Glomerular visceral epithelial cell (primary cell): Measurements from ENCODE around the gene SMG5.
"Not testable (repeated sequence)": the region's sequence is repeated elsewhere in the genome, so short reads cannot be mapped to it uniquely, and the experiment has no call there.

Experiments
- DNase-seq: peaks from one replicate; pipeline ENCODE4 v3.0.0-alpha.2; 2016; ENCODE audit errors: extremely low spot score

SMG5 gene

GRCh38 chr1:156244712-156245111, 37.9 kb downstream of the SMG5 start:
- no peak for DNase-seq

- DNase-seq: no peak
These were observed 38.5 kb downstream of the SMG5 start for GRCh38 chr1:156244126-156244525.

GRCh38 chr1:156242738-156243137, 39.9 kb downstream of the SMG5 start:
- DNase-seq: no peak

- DNase-seq: no peak
These were observed 40.7 kb downstream of the SMG5 start, which contains the start of gene BGLAP for GRCh38 chr1:156241926-156242325. TSS of gene BGLAP (plus strand) at chr1:156242184. CDS start at chr1:156242232, 48 bp downstream.

- DNase-seq: peak; percentile 83
These were observed 41.3 kb downstream of the SMG5 start for GRCh38 chr1:156241311-156241811.

- no peak for DNase-seq
These were observed 44.4 kb downstream of the SMG5 start for GRCh38 chr1:156238248-156238647.

GRCh38 chr1:156236164-156236563, 46.5 kb downstream of the SMG5 start:
- no peak for DNase-seq

- DNase-seq: peak; percentile 50
These were observed 49.0 kb downstream of the SMG5 start for GRCh38 chr1:156233426-156234127.

- DNase-seq: no peak
These were observed 50.3 kb downstream of the SMG5 start for GRCh38 chr1:156232201-156232894.

GRCh38 chr1:156230473-156230837, 52.2 kb downstream of the SMG5 start:
- no peak for DNase-seq

GRCh38 chr1:156229809-156230472, 52.7 kb downstream of the SMG5 start:
- no peak for DNase-seq

GRCh38 chr1:156228501-156228900, 54.1 kb downstream of the SMG5 start:
- DNase-seq: no peak

- DNase-seq: no peak
These were observed 55.8 kb downstream of the SMG5 start for GRCh38 chr1:156226782-156227181.

- no peak for DNase-seq
These were observed 56.5 kb downstream of the SMG5 start for GRCh38 chr1:156226116-156226538.

GRCh38 chr1:156225677-156226014, 57.0 kb downstream of the SMG5 start:
- no peak for DNase-seq

- no peak for DNase-seq
These were observed 60.5 kb downstream of the SMG5 start for GRCh38 chr1:156221986-156222692.

GRCh38 chr1:156220226-156220625, 62.4 kb downstream of the SMG5 start:
- no peak for DNase-seq

- DNase-seq: no peak
These were observed 64.8 kb downstream of the SMG5 start for GRCh38 chr1:156217871-156218270.

GRCh38 chr1:156216361-156217086, 66.1 kb downstream of the SMG5 start:
- DNase-seq: not testable (repeated sequence)

- peak; percentile 78 for DNase-seq
These were observed 68.4 kb downstream of the SMG5 start for GRCh38 chr1:156214024-156214748.

- DNase-seq: no peak
These were observed 69.0 kb downstream of the SMG5 start for GRCh38 chr1:156213644-156213966.
